Panc1 (cell line): ENCODE data around the gene TMEM175. TPM values are rescaled to one million over a fixed set of nuclear protein-coding genes. Genes with fewer than 3 reads are reported as not detected.

Source experiments
- ATAC-seq: fragments of 200-7000 bp; cut with Tn5 transposase; 2 replicates; pipeline ENCODE4 v1.9.1; 2020; ENCODE audit warnings: mild to moderate bottlenecking, moderate library complexity
- BruUV-seq: library from RNA; stranded (reverse); fragments of 400-500 nt; replicated peaks from 2 replicates; lab custom pipeline; 2021; lab: Mats Ljungman, UMichigan
- CTCF ChIA-PET: fragments of 300-600 bp; sonication (Branson Sonifier 250); formaldehyde crosslinking; loops from one replicate; lab custom pipeline; 2022; ENCODE audit warnings: antibody characterized with exemption; lab: Charles Lee
- POLR2A ChIA-PET: fragments of 300-600 bp; sonication (Branson Sonifier 250); formaldehyde crosslinking; loops from one replicate; lab custom pipeline; 2022; ENCODE audit warnings: antibody characterized with exemption; lab: Charles Lee
- DNase-seq: peaks from one replicate; pipeline ENCODE4 v3.0.0-alpha.2; 2010; ENCODE audit warnings: low read depth, low spot score
- H3K27ac ChIP-seq: 2 replicates; pipeline ENCODE4 v1.5.1; 2011; ENCODE audit warnings: mild to moderate bottlenecking, low read length, inconsistent platforms
- H3K27me3 ChIP-seq: fragments of 200-500 bp; sonication (Bioruptor generic); 2 replicates; pipeline ENCODE4 v1.6.0; 2014; ENCODE audit warnings: low read length, inconsistent platforms; ENCODE audit not compliant: control insufficient read depth, insufficient read depth
- H3K36me3 ChIP-seq: fragments of 200-500 bp; sonication (Bioruptor generic); 2 replicates; pipeline ENCODE4 v1.5.1; 2014; ENCODE audit warnings: inconsistent platforms, mild to moderate bottlenecking, low read length, moderate library complexity; ENCODE audit not compliant: control insufficient read depth, insufficient read depth
- H3K4me1 ChIP-seq: 2 replicates; pipeline ENCODE4 v1.5.1; 2011; ENCODE audit warnings: inconsistent platforms, mild to moderate bottlenecking, low read length, moderate library complexity; ENCODE audit not compliant: control insufficient read depth, insufficient read depth
- H3K4me3 ChIP-seq, 2 experiments: 2 replicates each; pipeline ENCODE4 v1.5.1; 2011 to 2012; ENCODE audit warnings: low read depth in 2 of 2, low read length in 2 of 2, mild to moderate bottlenecking in 2 of 2, inconsistent platforms in 1 of 2, moderate library complexity in 1 of 2
- H3K9me3 ChIP-seq: fragments of 200-500 bp; sonication (Bioruptor generic); 2 replicates; pipeline ENCODE4 v1.5.1; 2014; ENCODE audit warnings: low read depth, mild to moderate bottlenecking, inconsistent platforms, low read length, moderate library complexity; ENCODE audit not compliant: control insufficient read depth, insufficient read depth
- CTCF ChIP-seq: fragments of 450-650 bp; IDR thresholded peaks from 2 replicates; pipeline ENCODE4 v1.5.1; 2017; ENCODE audit warnings: mild to moderate bottlenecking
- POLR2AphosphoS5 ChIP-seq: IDR thresholded peaks from 2 replicates; pipeline ENCODE4 v1.6.1; 2012; ENCODE audit warnings: mild to moderate bottlenecking, low read depth, low read length, moderate library complexity
- REST ChIP-seq, 2 experiments: IDR thresholded peaks; 2 replicates each; pipeline ENCODE4 v1.6.1; 2011 to 2012; ENCODE audit warnings: low read depth in 2 of 2, control low read depth in 1 of 2, low read length in 1 of 2, mild to moderate bottlenecking in 1 of 2, moderate library complexity in 1 of 2; ENCODE audit not compliant: insufficient read depth in 1 of 2
- SIN3A ChIP-seq: IDR thresholded peaks from 2 replicates; pipeline ENCODE4 v1.6.1; 2012; ENCODE audit warnings: low read depth, mild to moderate bottlenecking, low read length, moderate library complexity, borderline replicate concordance; ENCODE audit not compliant: insufficient read depth
- TCF7L2 ChIP-seq: IDR thresholded peaks from 2 replicates; pipeline ENCODE4 v1.6.1; 2011; ENCODE audit warnings: mild to moderate bottlenecking, low read depth, low read length, inconsistent platforms
- in situ Hi-C: cut with HindIII; loops from 2 replicates; pipeline ENCODE4 v1.10.0; 2016; ENCODE audit warnings: low sequenced_read_pairs, low pct_unique_long_range_greater_than_20kb
- intact Hi-C: fragments of 100-400 bp; cut with micrococcal nuclease; formaldehyde crosslinking; loops from one replicate; pipeline ENCODE4 v1.10.0; 2022; ENCODE audit not compliant: unreplicated experiment
- total RNA-seq: library from RNA; stranded (reverse); gene quantifications from one replicate; pipeline ENCODE4 v1.2.1, GENCODE V29; 2021; ENCODE audit not compliant: unreplicated experiment

The TMEM175 gene
- total RNA-seq, 1 experiment from 2014 or later = 21.8 TPM

GRCh38 chr4:953574-953915 is 21.3 kb downstream of the TMEM175 start:
- Histone ChIP-seq H3K27me3 (no peaks in the 10 kb centered on the region), H3K4me1 (no peaks in the 10 kb centered on the region), H3K36me3 (no peaks in the 10 kb centered on the region), H3K27ac (no peak overlapping the region), H3K9me3 (no peaks in the 10 kb centered on the region), H3K4me3 (no peak overlapping the region)
- in situ Hi-C loops = no loop called here
- BruUV-seq = no TSS peak
- ATAC-seq = no peak
- no peak for DNase-seq
- intact Hi-C loops = no loop called here
- ChIA-PET CTCF (no interaction called here), POLR2A (no interaction called here)
- no peak for TF ChIP-seq CTCF
- no peak for TF ChIP-seq POLR2AphosphoS5
- TF ChIP-seq TCF7L2 = no peak
- no peak for TF ChIP-seq REST (IDR thresholded peaks at IDR 0.05; ENCODE audit: insufficient read depth in 1 of 2, low read depth in 2 of 2, low read length in 1 of 2)
- no peak for TF ChIP-seq SIN3A

- Histone ChIP-seq H3K4me3 (no peak overlapping the region), H3K36me3 (no peaks in the 10 kb centered on the region), H3K27ac (no peak overlapping the region), H3K9me3 (no peaks in the 10 kb centered on the region), H3K4me1 (no peaks in the 10 kb centered on the region), H3K27me3 (no peaks in the 10 kb centered on the region)
- ChIA-PET POLR2A (no interaction called here), CTCF (no interaction called here)
- in situ Hi-C loops (no loop called here), intact Hi-C loops (no loop called here)
- BruUV-seq = no TSS peak
- DNase-seq = no peak
- no peak for ATAC-seq
- TF ChIP-seq REST (IDR thresholded peaks at IDR 0.05; ENCODE audit: insufficient read depth in 1 of 2, low read depth in 2 of 2, low read length in 1 of 2) (no peak), TCF7L2 (no peak), POLR2AphosphoS5 (no peak), CTCF (no peak), SIN3A (no peak)
These were observed 22.2 kb downstream of the TMEM175 start for GRCh38 chr4:954211-955020.
